ENCODE data around the gene RAD51B.

RAD51B gene

DNA sequence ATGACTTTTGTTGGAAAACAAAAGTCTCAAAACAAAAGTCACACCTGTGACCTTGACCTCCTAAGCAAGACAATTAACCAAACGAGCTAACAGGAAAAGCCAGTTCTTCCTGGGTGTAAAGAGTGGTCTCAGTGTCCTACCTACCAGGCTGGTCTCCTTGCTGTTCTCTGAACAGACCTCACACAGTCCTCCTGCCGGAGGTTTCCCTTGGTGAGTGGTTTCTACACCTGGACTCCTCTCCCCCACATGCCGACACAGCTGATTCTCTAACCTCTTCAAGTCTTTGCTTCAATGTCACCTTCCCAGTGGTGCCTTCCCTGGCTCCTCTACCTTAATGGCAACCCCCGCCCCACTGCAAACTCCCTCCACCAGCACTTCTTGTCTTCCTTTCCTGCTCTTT is 734.7 kb downstream of the RAD51B start:
- TF ChIP-seq GABPA (IDR thresholded peaks at IDR 0.05; ENCODE audit: low read depth) (no peak), SPI1 (IDR thresholded peaks at IDR 0.05; ENCODE audit: borderline replicate concordance, low read depth) (no peak), POLR2AphosphoS5 (IDR thresholded peaks at IDR 0.05; ENCODE audit: low read depth) (no peak)
- TF ChIP-seq, protein P1, sequence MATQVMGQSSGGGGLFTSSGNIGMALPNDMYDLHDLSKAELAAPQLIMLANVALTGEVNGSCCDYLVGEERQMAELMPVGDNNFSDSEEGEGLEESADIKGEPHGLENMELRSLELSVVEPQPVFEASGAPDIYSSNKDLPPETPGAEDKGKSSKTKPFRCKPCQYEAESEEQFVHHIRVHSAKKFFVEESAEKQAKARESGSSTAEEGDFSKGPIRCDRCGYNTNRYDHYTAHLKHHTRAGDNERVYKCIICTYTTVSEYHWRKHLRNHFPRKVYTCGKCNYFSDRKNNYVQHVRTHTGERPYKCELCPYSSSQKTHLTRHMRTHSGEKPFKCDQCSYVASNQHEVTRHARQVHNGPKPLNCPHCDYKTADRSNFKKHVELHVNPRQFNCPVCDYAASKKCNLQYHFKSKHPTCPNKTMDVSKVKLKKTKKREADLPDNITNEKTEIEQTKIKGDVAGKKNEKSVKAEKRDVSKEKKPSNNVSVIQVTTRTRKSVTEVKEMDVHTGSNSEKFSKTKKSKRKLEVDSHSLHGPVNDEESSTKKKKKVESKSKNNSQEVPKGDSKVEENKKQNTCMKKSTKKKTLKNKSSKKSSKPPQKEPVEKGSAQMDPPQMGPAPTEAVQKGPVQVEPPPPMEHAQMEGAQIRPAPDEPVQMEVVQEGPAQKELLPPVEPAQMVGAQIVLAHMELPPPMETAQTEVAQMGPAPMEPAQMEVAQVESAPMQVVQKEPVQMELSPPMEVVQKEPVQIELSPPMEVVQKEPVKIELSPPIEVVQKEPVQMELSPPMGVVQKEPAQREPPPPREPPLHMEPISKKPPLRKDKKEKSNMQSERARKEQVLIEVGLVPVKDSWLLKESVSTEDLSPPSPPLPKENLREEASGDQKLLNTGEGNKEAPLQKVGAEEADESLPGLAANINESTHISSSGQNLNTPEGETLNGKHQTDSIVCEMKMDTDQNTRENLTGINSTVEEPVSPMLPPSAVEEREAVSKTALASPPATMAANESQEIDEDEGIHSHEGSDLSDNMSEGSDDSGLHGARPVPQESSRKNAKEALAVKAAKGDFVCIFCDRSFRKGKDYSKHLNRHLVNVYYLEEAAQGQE (IDR thresholded peaks at IDR 0.05; ENCODE audit: insufficient replicate concordance, low read depth): no peak
- TF ChIP-seq, protein P2, sequence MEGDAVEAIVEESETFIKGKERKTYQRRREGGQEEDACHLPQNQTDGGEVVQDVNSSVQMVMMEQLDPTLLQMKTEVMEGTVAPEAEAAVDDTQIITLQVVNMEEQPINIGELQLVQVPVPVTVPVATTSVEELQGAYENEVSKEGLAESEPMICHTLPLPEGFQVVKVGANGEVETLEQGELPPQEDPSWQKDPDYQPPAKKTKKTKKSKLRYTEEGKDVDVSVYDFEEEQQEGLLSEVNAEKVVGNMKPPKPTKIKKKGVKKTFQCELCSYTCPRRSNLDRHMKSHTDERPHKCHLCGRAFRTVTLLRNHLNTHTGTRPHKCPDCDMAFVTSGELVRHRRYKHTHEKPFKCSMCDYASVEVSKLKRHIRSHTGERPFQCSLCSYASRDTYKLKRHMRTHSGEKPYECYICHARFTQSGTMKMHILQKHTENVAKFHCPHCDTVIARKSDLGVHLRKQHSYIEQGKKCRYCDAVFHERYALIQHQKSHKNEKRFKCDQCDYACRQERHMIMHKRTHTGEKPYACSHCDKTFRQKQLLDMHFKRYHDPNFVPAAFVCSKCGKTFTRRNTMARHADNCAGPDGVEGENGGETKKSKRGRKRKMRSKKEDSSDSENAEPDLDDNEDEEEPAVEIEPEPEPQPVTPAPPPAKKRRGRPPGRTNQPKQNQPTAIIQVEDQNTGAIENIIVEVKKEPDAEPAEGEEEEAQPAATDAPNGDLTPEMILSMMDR (IDR thresholded peaks at IDR 0.05; ENCODE audit: insufficient read depth, low read length): no peak
- no peak for DNase-seq (ENCODE audit: low read depth in 1 of 2, low spot score in 1 of 2)
- no peak overlapping the region for H3K4me3 ChIP-seq (replicated peaks; ENCODE audit: insufficient read depth, low read length)
- H3K27me3 ChIP-seq (ENCODE audit: insufficient read depth, poor library complexity, severe bottlenecking): no peaks in the 10 kb centered on the region
- H3K27ac ChIP-seq (replicated peaks): no peak overlapping the region

DNA sequence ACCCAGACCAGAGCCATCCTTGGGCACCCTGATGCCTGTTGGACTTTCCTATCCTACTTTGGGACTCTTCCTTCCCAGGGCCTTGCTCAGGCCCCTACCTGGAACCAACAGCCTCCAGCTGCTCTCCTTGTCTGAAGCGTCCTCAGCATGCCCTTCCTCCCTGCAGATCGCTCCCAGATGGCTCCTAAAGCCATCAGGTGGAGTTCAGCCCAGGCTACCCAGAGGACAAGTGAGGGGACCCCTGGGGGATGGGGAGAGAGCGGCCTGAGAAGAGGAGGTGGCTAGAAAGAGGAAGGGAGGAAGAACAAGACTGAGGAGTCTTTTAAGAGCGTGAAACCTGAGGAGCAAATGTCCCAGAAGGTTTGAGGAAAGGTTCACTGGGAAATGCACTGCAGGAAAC is 736.7 kb downstream of the RAD51B start:
- no peak overlapping the region for H3K27ac ChIP-seq (replicated peaks)
- no peak for DNase-seq (ENCODE audit: low read depth in 1 of 2, low spot score in 1 of 2)
- H3K27me3 ChIP-seq (ENCODE audit: insufficient read depth, poor library complexity, severe bottlenecking): no peaks in the 10 kb centered on the region
- TF ChIP-seq, protein P1 (IDR thresholded peaks at IDR 0.05; ENCODE audit: insufficient replicate concordance, low read depth): no peak
- no peak for TF ChIP-seq POLR2AphosphoS5 (IDR thresholded peaks at IDR 0.05; ENCODE audit: low read depth)
- TF ChIP-seq, protein P2 (IDR thresholded peaks at IDR 0.05; ENCODE audit: insufficient read depth, low read length): no peak
- TF ChIP-seq SPI1 (IDR thresholded peaks at IDR 0.05; ENCODE audit: borderline replicate concordance, low read depth): no peak
- no peak for TF ChIP-seq GABPA (IDR thresholded peaks at IDR 0.05; ENCODE audit: low read depth)
- no peak overlapping the region for H3K4me3 ChIP-seq (replicated peaks; ENCODE audit: insufficient read depth, low read length)

DNA sequence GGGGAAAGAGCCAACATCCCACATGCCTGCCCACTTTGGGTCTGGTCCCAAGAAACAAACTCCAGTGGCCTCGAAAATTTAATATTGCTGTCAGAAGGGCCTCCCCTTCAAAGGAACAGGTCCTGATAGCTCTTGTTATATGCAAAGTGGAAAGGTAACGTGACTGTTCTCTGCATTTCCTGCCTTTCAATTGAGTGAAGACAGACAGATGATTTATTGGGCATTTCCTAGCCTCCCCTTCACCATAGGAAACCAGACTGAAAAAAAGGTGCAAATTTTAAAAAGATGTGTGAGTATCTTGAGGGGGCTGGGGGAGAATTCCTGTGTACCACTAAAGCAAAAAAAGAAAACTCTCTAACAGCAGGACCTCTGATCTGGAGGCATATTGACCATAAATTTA is 738.1 kb downstream of the RAD51B start:
- Histone ChIP-seq H3K27me3 (ENCODE audit: insufficient read depth, poor library complexity, severe bottlenecking) (no peaks in the 10 kb centered on the region), H3K4me3 (replicated peaks; ENCODE audit: insufficient read depth, low read length) (no peak overlapping the region), H3K27ac (replicated peaks) (no peak overlapping the region)
- no peak for DNase-seq (ENCODE audit: low read depth in 1 of 2, low spot score in 1 of 2)
- TF ChIP-seq, protein P1 (IDR thresholded peaks at IDR 0.05; ENCODE audit: insufficient replicate concordance, low read depth): no peak
- no peak for TF ChIP-seq SPI1 (IDR thresholded peaks at IDR 0.05; ENCODE audit: borderline replicate concordance, low read depth)
- TF ChIP-seq POLR2AphosphoS5 (IDR thresholded peaks at IDR 0.05; ENCODE audit: low read depth): no peak
- TF ChIP-seq GABPA (IDR thresholded peaks at IDR 0.05; ENCODE audit: low read depth): no peak
- TF ChIP-seq, protein P2 (IDR thresholded peaks at IDR 0.05; ENCODE audit: insufficient read depth, low read length): no peak

Data from HL-60 (cell line).